Upper lobe of left lung (tissue), 6 donors: Measurements from ENCODE around the gene FAM107A. TPM values are rescaled to one million over a fixed set of nuclear protein-coding genes. Genes with fewer than 3 reads are reported as not detected.
A peak's percentile ranks its signal among the peaks of the same experiment; 100 is the strongest.

Experiments used
- ATAC-seq, 2 donors: fragments of 200-7000 bp; cut with Tn5 transposase; one replicate each; pipeline ENCODE4 v1.9.1; 2022; ENCODE audit warnings: mild to moderate bottlenecking in 2 of 2, moderate library complexity in 2 of 2; ENCODE audit not compliant: low FRiP score in 2 of 2
- DNase-seq, 2 donors: peaks; one replicate each; pipeline ENCODE4 v3.0.0-alpha.2; 2019 to 2020
- H3K27ac ChIP-seq, 4 donors: fragments of 200-600 bp; sonication (generic); one replicate each; pipeline ENCODE4 v1.5.1; 2016 to 2019
- H3K27me3 ChIP-seq, 4 donors: fragments of 200-600 bp; sonication (generic); one replicate each; pipeline ENCODE4 v1.5.1; 2017 to 2019
- H3K36me3 ChIP-seq, 4 donors: fragments of 200-600 bp; sonication (generic); one replicate each; pipeline ENCODE4 v1.5.1; 2016 to 2019
- H3K4me1 ChIP-seq, 4 donors: fragments of 200-600 bp; sonication (generic); one replicate each; pipeline ENCODE4 v1.5.1; 2018 to 2019
- H3K4me3 ChIP-seq, 4 donors: fragments of 200-600 bp; sonication (generic); one replicate each; pipeline ENCODE4 v1.5.1; 2017 to 2019; ENCODE audit warnings: mild to moderate bottlenecking in 2 of 4, moderate library complexity in 1 of 4
- H3K9me3 ChIP-seq, 4 donors: fragments of 200-600 bp; sonication (generic); one replicate each; pipeline ENCODE4 v1.5.1; 2018 to 2019
- EP300 ChIP-seq, 4 donors: sonication (generic); formaldehyde crosslinking; IDR thresholded peaks; one replicate each; pipeline ENCODE4 v1.5.1; 2017; ENCODE audit warnings: antibody characterized with exemption in 4 of 4, control low read depth in 2 of 4
- POLR2A ChIP-seq, 4 donors: fragments of 450-650 bp; IDR thresholded peaks; one replicate each; pipeline ENCODE4 v1.5.1; 2016 to 2017; ENCODE audit warnings: antibody characterized with exemption in 4 of 4, mild to moderate bottlenecking in 2 of 4
- POLR2AphosphoS5 ChIP-seq, 2 donors: sonication (generic); formaldehyde crosslinking; IDR thresholded peaks; one replicate each; pipeline ENCODE4 v1.5.1; 2017; ENCODE audit warnings: antibody characterized with exemption in 2 of 2
- WGBS, 2 donors: methylation state at CpG; one replicate each; pipeline ENCODE4 v1.1.5; 2017 to 2018; 5-methylcytosine and 5-hydroxymethylcytosine counted together
- total RNA-seq, 6 donors: library from RNA; depleted of rRNA in 4 of 6; stranded (reverse); fragments of >200 nt in 4 of 6; gene quantifications; one replicate each; pipeline versions ENCODE4 v1.1.0 to v1.2.1, GENCODE V29; 2016 to 2021
- TF ChIP-seq, protein P1 (sequence below), 6 experiments: fragments of 450-650 bp in 4 of 6; fragments of 200-600 bp in 2 of 6; sonication (generic) in 2 of 6; IDR thresholded peaks; one replicate each; pipeline ENCODE4 v1.5.1; 2016 to 2019; ENCODE audit warnings: antibody characterized with exemption in 6 of 6
- donor health status: DM: no; HTN: no; CAD: no; lungs with moderate emphysema.
- donor health status: DM: no; HTN: yes; CAD: no; lungs with severe emphysema.

The FAM107A gene
- total RNA-seq, 6 donors from 2014 or later = 19.9 to 200 (median 81.1) TPM

DNA sequence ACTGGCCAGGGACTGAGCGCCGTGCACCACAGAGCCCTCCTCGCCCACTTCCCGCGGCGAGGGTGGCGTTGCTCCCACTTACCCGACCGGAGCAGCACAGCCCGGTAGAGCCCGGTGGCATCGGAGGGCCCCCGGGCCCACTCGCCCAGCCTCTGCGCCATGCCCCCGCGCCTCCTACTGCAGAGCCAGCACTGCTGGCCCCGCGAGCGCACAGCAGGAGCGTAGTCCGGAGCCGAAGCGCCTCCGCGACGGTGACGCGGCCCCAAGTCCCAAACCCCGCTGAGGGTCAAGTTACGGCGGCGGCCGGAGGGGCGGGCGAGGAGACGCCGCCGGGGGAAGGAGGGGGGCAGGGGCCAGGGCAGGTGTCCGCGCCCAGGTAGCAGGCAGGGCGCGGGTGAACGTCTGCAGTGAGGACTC, 9.6 kb upstream of the FAM107A start:
- H3K27ac ChIP-seq = no peak overlapping the region
- peaks cover 19 to 21% (median 19%) of the 10 kb centered on the region in 4 donors for H3K4me1 ChIP-seq
- no peak overlapping the region for H3K4me3 ChIP-seq
- ATAC-seq = no peak
- no peaks in the 10 kb centered on the region for H3K36me3 ChIP-seq
- TF ChIP-seq, protein P1, sequence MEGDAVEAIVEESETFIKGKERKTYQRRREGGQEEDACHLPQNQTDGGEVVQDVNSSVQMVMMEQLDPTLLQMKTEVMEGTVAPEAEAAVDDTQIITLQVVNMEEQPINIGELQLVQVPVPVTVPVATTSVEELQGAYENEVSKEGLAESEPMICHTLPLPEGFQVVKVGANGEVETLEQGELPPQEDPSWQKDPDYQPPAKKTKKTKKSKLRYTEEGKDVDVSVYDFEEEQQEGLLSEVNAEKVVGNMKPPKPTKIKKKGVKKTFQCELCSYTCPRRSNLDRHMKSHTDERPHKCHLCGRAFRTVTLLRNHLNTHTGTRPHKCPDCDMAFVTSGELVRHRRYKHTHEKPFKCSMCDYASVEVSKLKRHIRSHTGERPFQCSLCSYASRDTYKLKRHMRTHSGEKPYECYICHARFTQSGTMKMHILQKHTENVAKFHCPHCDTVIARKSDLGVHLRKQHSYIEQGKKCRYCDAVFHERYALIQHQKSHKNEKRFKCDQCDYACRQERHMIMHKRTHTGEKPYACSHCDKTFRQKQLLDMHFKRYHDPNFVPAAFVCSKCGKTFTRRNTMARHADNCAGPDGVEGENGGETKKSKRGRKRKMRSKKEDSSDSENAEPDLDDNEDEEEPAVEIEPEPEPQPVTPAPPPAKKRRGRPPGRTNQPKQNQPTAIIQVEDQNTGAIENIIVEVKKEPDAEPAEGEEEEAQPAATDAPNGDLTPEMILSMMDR (IDR thresholded peaks at IDR 0.05) = no peak
- WGBS, 2 donors = 8 to 22% methylated on average over 6 to 12 of the region's 44 CpGs
- no peaks in the 10 kb centered on the region for H3K9me3 ChIP-seq
- peak in 1 of 2 donors; percentile 80 for DNase-seq
- peaks cover 0 to 11% (median 6%) of the 10 kb centered on the region in 4 donors for H3K27me3 ChIP-seq

GRCh38 chr3:58585994-58586393, 8.8 kb upstream of the FAM107A start:
- Histone ChIP-seq H3K4me3 (peak overlapping the region in 2 of 4 donors; percentile 60), H3K4me1 (peaks cover 19 to 21% (median 19%) of the 10 kb centered on the region in 4 donors), H3K27ac (peak overlapping the region in 2 of 4 donors; percentile 81 to 89), H3K27me3 (peaks cover 0 to 11% (median 6%) of the 10 kb centered on the region in 4 donors), H3K9me3 (no peaks in the 10 kb centered on the region), H3K36me3 (no peaks in the 10 kb centered on the region)
- DNase-seq (no peak), ATAC-seq (no peak)
- WGBS, 2 donors = 48 to 51% methylated on average over 8 of the region's 8 CpGs
- TF ChIP-seq EP300 (IDR thresholded peaks at IDR 0.05) (no peak), POLR2A (IDR thresholded peaks at IDR 0.05) (no peak), POLR2AphosphoS5 (IDR thresholded peaks at IDR 0.05) (no peak)
- TF ChIP-seq, protein P1 (IDR thresholded peaks at IDR 0.05) = no peak

GRCh38 chr3:58585005-58585786, 8.0 kb upstream of the FAM107A start:
- Histone ChIP-seq H3K27me3 (peaks cover 0 to 11% (median 6%) of the 10 kb centered on the region in 4 donors), H3K9me3 (no peaks in the 10 kb centered on the region), H3K36me3 (no peaks in the 10 kb centered on the region), H3K4me3 (peak overlapping the region; percentile 21 to 60 (median 54)), H3K4me1 (peaks cover 19 to 21% (median 19%) of the 10 kb centered on the region in 4 donors), H3K27ac (peak overlapping the region; percentile 76 to 89 (median 82))
- ATAC-seq = peak; percentile 93 to 96
- peak; percentile 32 to 76 (median 50) for TF ChIP-seq EP300 (IDR thresholded peaks at IDR 0.05)
- TF ChIP-seq, protein P1 (IDR thresholded peaks at IDR 0.05) = peak; percentile 89 to 97 (median 96)
- TF ChIP-seq POLR2AphosphoS5 (IDR thresholded peaks at IDR 0.05) = peak; percentile 44 to 73
- peak in 1 of 4 donors; percentile 41 for TF ChIP-seq POLR2A (IDR thresholded peaks at IDR 0.05)
- WGBS, 2 donors = 4 to 9% methylated on average over 20 to 40 of the region's 46 CpGs
- DNase-seq = peak; percentile 81 to 97

GRCh38 chr3:58584690-58585004, 7.5 kb upstream of the FAM107A start:
- Histone ChIP-seq H3K4me1 (peaks cover 19 to 21% (median 19%) of the 10 kb centered on the region in 4 donors), H3K27ac (peak overlapping the region; percentile 76 to 89 (median 82)), H3K4me3 (peak overlapping the region; percentile 21 to 60 (median 54)), H3K36me3 (no peaks in the 10 kb centered on the region), H3K27me3 (peaks cover 0 to 11% (median 6%) of the 10 kb centered on the region in 4 donors), H3K9me3 (no peaks in the 10 kb centered on the region)
- WGBS, 2 donors = 24 to 30% methylated on average over 10 of the region's 10 CpGs
- ATAC-seq = peak; percentile 13 to 14
- TF ChIP-seq EP300 (IDR thresholded peaks at IDR 0.05) = peak in 1 of 4 donors; percentile 18
- TF ChIP-seq POLR2AphosphoS5 (IDR thresholded peaks at IDR 0.05) = no peak
- DNase-seq = no peak

DNA sequence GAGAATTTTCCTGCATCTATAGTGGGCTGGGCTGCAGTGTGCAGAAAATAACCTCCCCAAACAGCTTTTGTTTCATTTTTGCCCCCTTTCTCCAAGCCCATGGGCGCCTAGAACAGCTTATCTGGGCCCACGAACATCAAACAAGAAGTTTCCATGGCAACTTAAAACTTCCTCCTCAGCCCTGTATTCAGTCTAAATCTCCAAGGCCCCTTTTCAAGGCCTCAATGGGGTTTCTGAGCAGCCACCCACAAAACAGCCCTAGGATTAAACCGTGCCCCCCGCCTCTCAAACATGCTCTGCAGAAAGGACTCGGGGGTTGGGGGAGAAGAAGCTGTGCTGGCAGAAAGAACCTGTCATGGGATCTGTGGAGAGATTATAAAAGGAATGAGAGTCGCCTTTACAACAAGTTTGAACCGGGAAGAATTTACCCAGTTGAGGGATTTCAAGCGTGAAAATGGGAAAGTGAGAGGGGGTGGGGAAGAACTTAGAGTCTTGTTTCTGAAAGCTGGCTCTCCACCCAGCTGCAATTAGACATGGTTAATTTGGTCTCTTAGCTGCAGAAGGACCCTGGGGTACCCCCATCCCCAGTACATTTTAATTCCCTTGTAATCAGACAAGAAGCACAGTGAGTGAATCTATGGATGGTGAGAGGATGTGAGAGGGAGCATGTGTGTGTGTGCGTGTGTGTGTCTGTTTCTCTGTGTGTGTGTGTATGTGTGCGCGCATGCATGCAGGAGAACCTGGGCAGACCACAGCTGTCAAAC, 4.3 kb upstream of the FAM107A start:
- Histone ChIP-seq H3K4me1 (peaks cover 15 to 19% (median 16%) of the 10 kb centered on the region in 4 donors), H3K27me3 (peaks cover 0 to 5% (median 0%) of the 10 kb centered on the region in 4 donors), H3K9me3 (no peaks in the 10 kb centered on the region), H3K4me3 (no peak overlapping the region), H3K27ac (peak overlapping the region in 1 of 4 donors; percentile 20), H3K36me3 (no peaks in the 10 kb centered on the region)
- TF ChIP-seq, protein P1 (IDR thresholded peaks at IDR 0.05) = no peak
- no peak for TF ChIP-seq POLR2A (IDR thresholded peaks at IDR 0.05)
- TF ChIP-seq POLR2AphosphoS5 (IDR thresholded peaks at IDR 0.05) = no peak
- no peak for TF ChIP-seq EP300 (IDR thresholded peaks at IDR 0.05)
- whole genome bisulfite sequencing, 2 donors = 67 to 68% methylated on average over 11 of the region's 11 CpGs
- ATAC-seq (no peak), DNase-seq (no peak)
